IMR-90 (cell line): Measurements from ENCODE around the gene CDX1. TPM values are rescaled to one million over a fixed set of nuclear protein-coding genes. Genes with fewer than 3 reads are reported as not detected.

Experiments
- ATAC-seq: fragments of 200-7000 bp; cut with Tn5 transposase; 2 replicates; pipeline ENCODE4 v1.9.1; 2020; ENCODE audit warnings: low read depth, mild to moderate bottlenecking, moderate library complexity
- BruUV-seq: library from RNA; stranded (reverse); fragments of 400-500 nt; replicated peaks from 2 replicates; lab custom pipeline; 2021; lab: Mats Ljungman, UMichigan
- CTCF ChIA-PET: fragments of 300-600 bp; formaldehyde crosslinking; extraction: SDS; loops from one replicate; lab custom pipeline; 2021; ENCODE audit warnings: antibody characterized with exemption; lab: Yijun Ruan, JAX
- POLR2A ChIA-PET: fragments of 300-600 bp; sonication (Branson Sonifier 250); formaldehyde crosslinking; loops from one replicate; lab custom pipeline; 2022; ENCODE audit warnings: antibody characterized with exemption; ENCODE audit not compliant: unreplicated experiment; lab: Charles Lee
- DNase-seq: peaks from one replicate; pipeline ENCODE4 v3.0.0; 2013
- H2AFZ ChIP-seq: replicated peaks from 2 replicates; pipeline ENCODE3; 2013; ENCODE audit warnings: low read length, mild to moderate bottlenecking; ENCODE audit not compliant: poor library complexity
- H2AK5ac ChIP-seq: 2 replicates; pipeline ENCODE4 v1.6.1; 2013; ENCODE audit warnings: low read depth, low read length, inconsistent platforms
- H2AK9ac ChIP-seq: replicated peaks from 2 replicates; pipeline ENCODE3; 2013; ENCODE audit warnings: mild to moderate bottlenecking, low read depth, low read length, moderate library complexity; ENCODE audit not compliant: poor library complexity
- H2BK120ac ChIP-seq: 2 replicates; pipeline ENCODE4 v1.6.1; 2013; ENCODE audit warnings: low read depth, low read length, inconsistent platforms
- H2BK15ac ChIP-seq: 3 replicates; pipeline ENCODE4 v1.6.1; 2013; ENCODE audit warnings: low read depth, low read length, inconsistent platforms
- H2BK20ac ChIP-seq: 2 replicates; pipeline ENCODE4 v1.6.1; 2013; ENCODE audit warnings: low read depth, mild to moderate bottlenecking, inconsistent platforms, low read length, moderate library complexity
- H2BK5ac ChIP-seq: 2 replicates; pipeline ENCODE4 v1.6.1; 2013; ENCODE audit warnings: mild to moderate bottlenecking, low read depth, low read length, inconsistent platforms; ENCODE audit not compliant: poor library complexity, severe bottlenecking
- H3K14ac ChIP-seq: replicated peaks from 2 replicates; pipeline ENCODE4 v1.6.1; 2013; ENCODE audit warnings: low read depth, low read length, inconsistent platforms
- H3K18ac ChIP-seq: 2 replicates; pipeline ENCODE4 v1.6.1; 2013; ENCODE audit warnings: low read depth, low read length, control low read depth
- H3K23ac ChIP-seq: 2 replicates; pipeline ENCODE4 v1.6.1; 2013; ENCODE audit warnings: low read depth, low read length, inconsistent platforms
- H3K27ac ChIP-seq: 2 replicates; pipeline ENCODE4 v1.5.1; 2013; ENCODE audit warnings: mild to moderate bottlenecking, control low read depth, low read length; ENCODE audit not compliant: insufficient read depth
- H3K27me3 ChIP-seq: 2 replicates; pipeline ENCODE4 v1.6.1; 2013; ENCODE audit warnings: low read length; ENCODE audit not compliant: control insufficient read depth, insufficient read depth
- H3K36me3 ChIP-seq: 2 replicates; pipeline ENCODE4 v1.6.1; 2013; ENCODE audit warnings: low read length, mixed read lengths; ENCODE audit not compliant: control insufficient read depth, insufficient read depth
- H3K4ac ChIP-seq: 2 replicates; pipeline ENCODE4 v1.6.1; 2013; ENCODE audit warnings: low read depth, low read length, inconsistent platforms
- H3K4me1 ChIP-seq: 2 replicates; pipeline ENCODE4 v1.6.1; 2013; ENCODE audit warnings: low read length, mixed read lengths; ENCODE audit not compliant: control insufficient read depth, insufficient read depth
- H3K4me2 ChIP-seq: 2 replicates; pipeline ENCODE4 v1.6.1; 2013; ENCODE audit warnings: low read depth, mild to moderate bottlenecking, control low read depth, low read length, moderate library complexity
- H3K4me3 ChIP-seq: 2 replicates; pipeline ENCODE4 v1.5.1; 2013; ENCODE audit warnings: low read depth, mild to moderate bottlenecking, control low read depth, low read length, moderate library complexity; ENCODE audit not compliant: insufficient read depth
- H3K56ac ChIP-seq: 2 replicates; pipeline ENCODE4 v1.6.1; 2013; ENCODE audit warnings: low read length, inconsistent platforms; ENCODE audit not compliant: insufficient read depth; ENCODE audit errors: extremely low read depth
- H3K79me1 ChIP-seq, 2 experiments: 2 replicates each; pipeline ENCODE4 v1.6.1; 2013; ENCODE audit warnings: low read length in 2 of 2, inconsistent platforms in 1 of 2, low read depth in 1 of 2
- H3K9ac ChIP-seq: 2 replicates; pipeline ENCODE4 v1.6.1; 2013; ENCODE audit warnings: low read depth, low read length, control low read depth
- H3K9me1 ChIP-seq: 2 replicates; pipeline ENCODE4 v1.6.1; 2013; ENCODE audit warnings: low read length, inconsistent platforms; ENCODE audit not compliant: insufficient read depth
- H3K9me3 ChIP-seq: 2 replicates; pipeline ENCODE4 v1.6.1; 2013; ENCODE audit warnings: low read length; ENCODE audit not compliant: control insufficient read depth, insufficient read depth
- H4K20me1 ChIP-seq: 2 replicates; pipeline ENCODE4 v1.6.1; 2013; ENCODE audit warnings: low read length, inconsistent platforms; ENCODE audit not compliant: insufficient read depth
- H4K5ac ChIP-seq: 2 replicates; pipeline ENCODE4 v1.6.1; 2013; ENCODE audit warnings: mild to moderate bottlenecking, low read depth, low read length, control low read depth
- H4K8ac ChIP-seq, 2 experiments: 2 replicates each; pipeline ENCODE4 v1.6.1; 2013; ENCODE audit warnings: low read depth in 2 of 2, low read length in 2 of 2, control low read depth in 1 of 2, inconsistent platforms in 1 of 2
- H4K91ac ChIP-seq: 2 replicates; pipeline ENCODE4 v1.6.1; 2013; ENCODE audit warnings: low read depth, low read length, inconsistent platforms; ENCODE audit not compliant: insufficient read depth
- BHLHE40 ChIP-seq: fragments of 150-350 bp; IDR thresholded peaks from 2 replicates; pipeline ENCODE4 v1.6.1; 2016; ENCODE audit warnings: mild to moderate bottlenecking, low read depth, low read length
- FOS ChIP-seq: fragments of 150-350 bp; IDR thresholded peaks from 2 replicates; pipeline ENCODE4 v1.6.1; 2016; ENCODE audit warnings: low read depth, low read length
- MAFK ChIP-seq: IDR thresholded peaks from 2 replicates; pipeline ENCODE4 v1.6.1; 2012; ENCODE audit warnings: low read depth, low read length, improper control_type of control experiment
- NFE2L2 ChIP-seq: fragments of 150-350 bp; IDR thresholded peaks from 2 replicates; pipeline ENCODE4 v1.6.1; 2016; ENCODE audit warnings: low read depth, mild to moderate bottlenecking, low read length
- POLR2A ChIP-seq: IDR thresholded peaks from 2 replicates; pipeline ENCODE4 v1.6.1; 2012; ENCODE audit warnings: mild to moderate bottlenecking, low read depth, low read length
- RAD21 ChIP-seq: IDR thresholded peaks from 2 replicates; pipeline ENCODE4 v1.6.1; 2012; ENCODE audit warnings: low read length, improper control_type of control experiment
- RFX5 ChIP-seq: IDR thresholded peaks from 2 replicates; pipeline ENCODE4 v1.8.0; 2012; ENCODE audit warnings: low read depth, mild to moderate bottlenecking, low read length, moderate library complexity
- SMC3 ChIP-seq: fragments of 150-350 bp; IDR thresholded peaks from 2 replicates; pipeline ENCODE4 v1.6.1; 2016; ENCODE audit warnings: low read depth, mild to moderate bottlenecking, antibody characterized with exemption, low read length, moderate library complexity
- WGBS, 2 experiments: methylation state at CpG; one replicate each; pipeline versions ENCODE4 v1.1.5 to v1.1.7; 2013; ENCODE audit warnings: missing lambda C conversion rate in 2 of 2; ENCODE audit not compliant: insufficient read length in 1 of 2; ENCODE audit errors: extremely low coverage in 2 of 2; 5-methylcytosine and 5-hydroxymethylcytosine counted together
- dilution Hi-C: fragments of 300-500 bp; cut with HindIII; formaldehyde crosslinking; loops from one replicate; pipeline ENCODE4 v1.14.3; 2018; ENCODE audit warnings: low sequenced_read_pairs; ENCODE audit not compliant: unreplicated experiment
- in situ Hi-C: fragments of 300-500 bp; cut with MboI; formaldehyde crosslinking; loops from 3 replicates; pipeline ENCODE4 v1.14.3; 2019; ENCODE audit warnings: low sequenced_read_pairs, inconsistent platforms, mixed read lengths
- intact Hi-C: fragments of 100-400 bp; cut with micrococcal nuclease; formaldehyde crosslinking; loops from 2 replicates; pipeline ENCODE4 v1.10.0; 2022
- polyA plus RNA-seq, 3 experiments: library from polyadenylated mRNA; depleted of rRNA; stranded (reverse); fragments of >200 nt; gene quantifications; 2 replicates each; pipeline ENCODE4 v1.2.3, GENCODE V29; 2012; ENCODE audit warnings: low replicate concordance in 1 of 3
- total RNA-seq: library from RNA; depleted of rRNA; stranded (reverse); fragments of >200 nt; gene quantifications from 2 replicates; pipeline ENCODE4 v1.2.3, GENCODE V29; 2012

CDX1 gene
- total and polyA plus RNA-seq, 2 of the 4 experiments (the other 2 are of a cell fraction): 0.18 to 0.24 TPM

- in situ Hi-C loops (loop anchor here (25.0 kb wide), 1 partner anchor 567 kb away; no protein-coding TSS in a partner anchor), dilution Hi-C loops (no loop called here), intact Hi-C loops (no loop called here)
- Histone ChIP-seq H3K9me1 (peaks cover 6% of the 10 kb centered on the region; the same call in 1 of the 2 replicates), H3K4ac (no peak overlapping the region), H4K91ac (no peak overlapping the region), H2AK5ac (no peak overlapping the region), H3K79me1 (no peaks in the 10 kb centered on the region), H4K20me1 (no peaks in the 10 kb centered on the region), H4K5ac (no peak overlapping the region), H2BK20ac (no peak overlapping the region), H4K8ac (no peak overlapping the region), H3K27ac (no peak overlapping the region), H3K4me3 (no peak overlapping the region), H2AK9ac (no peak overlapping the region), H3K14ac (no peak overlapping the region), H3K9ac (no peak overlapping the region), H3K23ac (no peak overlapping the region), H3K27me3 (peaks cover 11% of the 10 kb centered on the region), H3K36me3 (no peaks in the 10 kb centered on the region), H3K9me3 (peaks cover under 1% of the 10 kb centered on the region; the same call in 1 of the 2 replicates), H2BK120ac (no peak overlapping the region), H3K56ac (no peak overlapping the region), H3K4me2 (no peak overlapping the region), H2BK5ac (no peak overlapping the region), H2AFZ (no peak overlapping the region), H2BK15ac (no peak overlapping the region), H3K4me1 (peaks cover 11% of the 10 kb centered on the region), H3K18ac (no peak overlapping the region)
- DNase-seq (no peak), ATAC-seq (no peak)
- BruUV-seq: no TSS peak
- CTCF ChIA-PET: no interaction called here
- TF ChIP-seq MAFK: no peak
- no peak for TF ChIP-seq SMC3
- no peak for TF ChIP-seq FOS
- TF ChIP-seq BHLHE40: no peak
- no peak for TF ChIP-seq POLR2A
- TF ChIP-seq RFX5: no peak
- no peak for TF ChIP-seq RAD21
- TF ChIP-seq NFE2L2: no peak
- POLR2A ChIA-PET: no interaction called here
- WGBS, 2 experiments: 100% methylated on average over 1 of the region's 13 CpGs; no CpG with 5 or more reads in 1 of the 2 experiments
These were observed 38.0 kb downstream of the CDX1 start for GRCh38 chr5:150204590-150204960.
